Esophagus muscularis mucosa (tissue), 4 donors: ENCODE data around the gene DOCK10. TPM values are rescaled to one million over a fixed set of nuclear protein-coding genes. Genes with fewer than 3 reads are reported as not detected.

Experiments
- DNase-seq: peaks from one replicate; pipeline ENCODE4 v3.0.0-alpha.2; 2017; ENCODE audit errors: extremely low spot score
- H3K27ac ChIP-seq, 4 donors: fragments of 200-600 bp; sonication (generic); replicated peaks in 1 of 4; 1 replicate in 3 of 4; 2 replicates in 1 of 4; pipeline ENCODE4 v1.5.1; 2016 to 2019; ENCODE audit warnings: mild to moderate bottlenecking in 1 of 4
- H3K27me3 ChIP-seq, 4 donors: fragments of 200-600 bp; sonication (generic); one replicate each; pipeline versions ENCODE4 v1.5.1 to v1.6.0; 2016 to 2019
- H3K36me3 ChIP-seq, 4 donors: fragments of 200-600 bp; sonication (generic); one replicate each; pipeline ENCODE4 v1.5.1; 2016 to 2019
- H3K4me1 ChIP-seq, 4 donors: fragments of 200-600 bp; sonication (generic); one replicate each; pipeline ENCODE4 v1.5.1; 2016 to 2019
- H3K4me3 ChIP-seq, 4 donors: fragments of 200-600 bp; sonication (generic); 1 replicate in 2 of 4; 2 replicates in 2 of 4; pipeline ENCODE4 v1.5.1; 2016 to 2019; ENCODE audit warnings: mild to moderate bottlenecking in 4 of 4, moderate library complexity in 1 of 4
- H3K9me3 ChIP-seq, 4 donors: fragments of 200-600 bp; sonication (generic); 1 replicate in 3 of 4; 2 replicates in 1 of 4; pipeline ENCODE4 v1.5.1; 2016 to 2019
- EP300 ChIP-seq: sonication (generic); formaldehyde crosslinking; IDR thresholded peaks from one replicate; pipeline ENCODE4 v1.6.1; 2017; ENCODE audit warnings: antibody characterized with exemption
- POLR2A ChIP-seq: fragments of 450-650 bp; IDR thresholded peaks from one replicate; pipeline ENCODE4 v1.6.1; 2017; ENCODE audit warnings: antibody characterized with exemption, moderate library complexity, mild to moderate bottlenecking, low read depth
- POLR2AphosphoS5 ChIP-seq, 2 donors: sonication (generic); formaldehyde crosslinking; IDR thresholded peaks; one replicate each; pipeline ENCODE4 v1.6.1; 2017; ENCODE audit warnings: antibody characterized with exemption in 2 of 2
- WGBS: methylation state at CpG from one replicate; pipeline ENCODE4 v1.1.5; 2018; 5-methylcytosine and 5-hydroxymethylcytosine counted together
- intact Hi-C: fragments of 100-400 bp; cut with DNase I; formaldehyde crosslinking; loops from one replicate; pipeline ENCODE4 v1.15.1; 2023
- total RNA-seq, 4 donors: library from RNA; depleted of rRNA; stranded (reverse); fragments of >200 nt; gene quantifications; one replicate each; pipeline versions ENCODE4 v1.1.0 to v1.2.1, GENCODE V29; 2016
- TF ChIP-seq, protein P1 (sequence below), 3 experiments: fragments of 200-600 bp in 2 of 3; fragments of 450-650 bp in 1 of 3; sonication (generic) in 2 of 3; IDR thresholded peaks; one replicate each; pipeline ENCODE4 v1.5.1; 2017 to 2019; ENCODE audit warnings: antibody characterized with exemption in 3 of 3, mild to moderate bottlenecking in 2 of 3, moderate library complexity in 1 of 3

Gene DOCK10
- total RNA-seq, 4 donors from 2014 or later, result 1.9 to 11.6 (median 6.3) TPM

DNA sequence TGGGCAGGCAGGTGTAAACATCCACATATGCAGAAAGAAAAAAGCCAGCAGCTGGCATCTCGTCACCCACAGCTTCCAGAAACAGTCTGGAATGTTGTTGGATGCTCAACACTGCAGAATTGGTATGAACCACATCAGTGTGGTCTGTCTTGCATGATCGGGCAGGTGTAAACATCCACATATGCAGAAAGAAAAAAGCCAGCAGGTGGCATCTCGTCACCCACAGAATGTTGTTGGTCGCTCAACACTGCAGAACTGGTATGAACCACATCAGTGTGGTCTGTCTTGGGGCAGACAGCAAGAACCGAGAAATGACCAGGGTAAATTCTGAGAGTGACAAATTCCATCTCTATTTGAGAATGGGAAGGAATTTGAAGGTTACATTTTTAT is 39.6 kb downstream of the DOCK10 start:
- H3K36me3 ChIP-seq, result no peaks in the 10 kb centered on the region

DNA sequence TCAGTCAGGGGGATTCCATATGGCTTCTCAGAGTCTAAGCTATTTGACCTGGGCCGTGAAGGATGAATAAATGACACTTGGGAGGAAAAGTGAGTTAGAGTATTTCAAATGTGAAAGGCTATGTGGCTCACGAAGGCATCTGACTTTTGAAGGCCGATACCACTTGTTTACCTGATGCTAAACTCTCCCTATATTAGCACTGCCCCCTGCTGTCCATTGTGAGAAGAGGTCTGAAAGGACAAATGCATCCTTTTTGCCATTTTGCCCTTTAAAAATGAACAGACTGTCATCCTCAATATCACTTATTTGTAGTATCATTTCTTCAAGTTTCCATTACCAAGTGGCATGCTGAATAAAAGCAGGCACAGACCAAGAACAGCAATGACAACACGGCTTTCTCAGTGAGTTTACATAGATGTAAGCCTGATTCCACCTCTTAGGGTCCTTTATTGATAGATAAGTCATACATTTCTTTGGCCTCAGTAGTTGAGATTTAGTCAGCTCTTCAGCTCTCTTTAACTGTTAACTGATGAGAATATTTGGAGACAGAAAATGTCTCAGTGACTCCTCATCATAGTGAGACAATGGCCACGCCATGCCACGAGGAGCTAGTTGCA is 40.1 kb downstream of the DOCK10 start:
- no peak for DNase-seq
- Histone ChIP-seq H3K27ac (no peak overlapping the region), H3K4me3 (no peak overlapping the region), H3K27me3 (no peaks in the 10 kb centered on the region), H3K9me3 (no peaks in the 10 kb centered on the region), H3K4me1 (peaks cover 0 to 3% (median 0%) of the 10 kb centered on the region in 4 donors), H3K36me3 (no peaks in the 10 kb centered on the region)
- TF ChIP-seq POLR2A, result no peak
- TF ChIP-seq, protein P1, sequence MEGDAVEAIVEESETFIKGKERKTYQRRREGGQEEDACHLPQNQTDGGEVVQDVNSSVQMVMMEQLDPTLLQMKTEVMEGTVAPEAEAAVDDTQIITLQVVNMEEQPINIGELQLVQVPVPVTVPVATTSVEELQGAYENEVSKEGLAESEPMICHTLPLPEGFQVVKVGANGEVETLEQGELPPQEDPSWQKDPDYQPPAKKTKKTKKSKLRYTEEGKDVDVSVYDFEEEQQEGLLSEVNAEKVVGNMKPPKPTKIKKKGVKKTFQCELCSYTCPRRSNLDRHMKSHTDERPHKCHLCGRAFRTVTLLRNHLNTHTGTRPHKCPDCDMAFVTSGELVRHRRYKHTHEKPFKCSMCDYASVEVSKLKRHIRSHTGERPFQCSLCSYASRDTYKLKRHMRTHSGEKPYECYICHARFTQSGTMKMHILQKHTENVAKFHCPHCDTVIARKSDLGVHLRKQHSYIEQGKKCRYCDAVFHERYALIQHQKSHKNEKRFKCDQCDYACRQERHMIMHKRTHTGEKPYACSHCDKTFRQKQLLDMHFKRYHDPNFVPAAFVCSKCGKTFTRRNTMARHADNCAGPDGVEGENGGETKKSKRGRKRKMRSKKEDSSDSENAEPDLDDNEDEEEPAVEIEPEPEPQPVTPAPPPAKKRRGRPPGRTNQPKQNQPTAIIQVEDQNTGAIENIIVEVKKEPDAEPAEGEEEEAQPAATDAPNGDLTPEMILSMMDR (IDR thresholded peaks at IDR 0.05), result peak; percentile 58 to 66 (median 66)
- 58% methylated on average over 6 of the region's 6 CpGs for WGBS
- intact Hi-C loops, result no loop called here

More for the DNA sequence above, 39.6 kb downstream of the DOCK10 start:
- no peak overlapping the region for H3K4me3 ChIP-seq
- no peaks in the 10 kb centered on the region for H3K27me3 ChIP-seq
- DNase-seq, result no peak
- H3K27ac ChIP-seq, result no peak overlapping the region
- no peaks in the 10 kb centered on the region for H3K9me3 ChIP-seq
- TF ChIP-seq POLR2AphosphoS5 (IDR thresholded peaks at IDR 0.05) (no peak), POLR2A (no peak), EP300 (no peak)
- TF ChIP-seq, protein P1 (IDR thresholded peaks at IDR 0.05), result no peak
- 65% methylated on average over 5 of the region's 5 CpGs for WGBS
- H3K4me1 ChIP-seq, result peaks cover 0 to 3% (median 0%) of the 10 kb centered on the region in 4 donors
- intact Hi-C loops, result no loop called here

GRCh38 chr2:224999754-225000153 is 42.5 kb downstream of the DOCK10 start:
- no peaks in the 10 kb centered on the region for H3K36me3 ChIP-seq
- H3K4me1 ChIP-seq, result peaks cover 0 to 3% (median 0%) of the 10 kb centered on the region in 4 donors
- no peak for TF ChIP-seq POLR2AphosphoS5 (IDR thresholded peaks at IDR 0.05)
- no peak for TF ChIP-seq EP300
- no peak for TF ChIP-seq POLR2A
- TF ChIP-seq, protein P1 (IDR thresholded peaks at IDR 0.05), result no peak
- H3K9me3 ChIP-seq, result no peaks in the 10 kb centered on the region
- no peak for DNase-seq
- no peak overlapping the region for H3K27ac ChIP-seq
- intact Hi-C loops, result no loop called here
- H3K4me3 ChIP-seq, result no peak overlapping the region
- 92% methylated on average over 3 of the region's 3 CpGs for WGBS
- no peaks in the 10 kb centered on the region for H3K27me3 ChIP-seq

DNA sequence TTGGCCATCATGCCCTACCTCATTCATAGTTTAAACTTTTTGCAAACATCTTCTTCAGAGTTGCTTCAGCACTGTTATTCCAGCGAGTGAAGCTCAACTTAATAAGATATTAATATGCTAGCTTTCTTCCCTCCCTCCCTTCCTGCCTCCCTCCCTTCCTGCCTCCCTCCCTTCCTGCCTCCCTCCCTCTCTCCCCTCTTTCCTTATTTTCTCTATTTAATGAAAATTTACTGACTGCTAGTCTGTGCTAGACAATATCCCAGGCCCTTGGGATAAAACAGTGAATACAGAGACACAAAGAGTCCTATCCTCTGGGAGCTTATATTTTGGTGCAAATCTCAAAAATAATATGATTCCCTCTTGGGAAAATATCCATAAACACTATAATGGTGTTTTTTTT is 42.9 kb downstream of the DOCK10 start:
- WGBS, result 30% methylated on average over 1 of the region's 1 CpG
- Histone ChIP-seq H3K27me3 (no peaks in the 10 kb centered on the region), H3K36me3 (no peaks in the 10 kb centered on the region), H3K27ac (no peak overlapping the region), H3K9me3 (no peaks in the 10 kb centered on the region), H3K4me3 (no peak overlapping the region), H3K4me1 (peaks cover 0 to 3% (median 0%) of the 10 kb centered on the region in 4 donors)
- intact Hi-C loops, result no loop called here
- no peak for DNase-seq
- TF ChIP-seq POLR2A (no peak), POLR2AphosphoS5 (IDR thresholded peaks at IDR 0.05) (no peak), EP300 (no peak)
- TF ChIP-seq, protein P1 (IDR thresholded peaks at IDR 0.05), result no peak

GRCh38 chr2:224997802-224998201 is 44.5 kb downstream of the DOCK10 start:
- WGBS, result 51% methylated on average over 8 of the region's 8 CpGs
- Histone ChIP-seq H3K4me3 (no peak overlapping the region), H3K27ac (no peak overlapping the region), H3K36me3 (no peaks in the 10 kb centered on the region), H3K9me3 (no peaks in the 10 kb centered on the region), H3K4me1 (peaks cover 0 to 3% (median 0%) of the 10 kb centered on the region in 4 donors), H3K27me3 (no peaks in the 10 kb centered on the region)
- TF ChIP-seq EP300 (no peak), POLR2A (no peak), POLR2AphosphoS5 (IDR thresholded peaks at IDR 0.05) (no peak)
- TF ChIP-seq, protein P1 (IDR thresholded peaks at IDR 0.05), result no peak
- intact Hi-C loops, result no loop called here
- no peak for DNase-seq
